Kidney epithelial cell (primary cell): ENCODE data around the gene SNX5. TPM values are rescaled to one million over a fixed set of nuclear protein-coding genes. Genes with fewer than 3 reads are reported as not detected.

ENCODE experiments used
- DNase-seq: peaks from one replicate; pipeline ENCODE4 v3.0.0-alpha.2; 2010; ENCODE audit warnings: low read depth
- H3K27me3 ChIP-seq: 2 replicates; pipeline ENCODE4 v1.6.0; 2011; ENCODE audit warnings: low read length; ENCODE audit not compliant: control insufficient read depth, insufficient read depth
- H3K36me3 ChIP-seq: 2 replicates; pipeline ENCODE4 v1.5.1; 2011; ENCODE audit warnings: low read length; ENCODE audit not compliant: control insufficient read depth, insufficient read depth
- H3K4me3 ChIP-seq: 2 replicates; pipeline ENCODE4 v1.5.1; 2011; ENCODE audit warnings: low read depth, mild to moderate bottlenecking, control low read depth, low read length
- CTCF ChIP-seq: IDR thresholded peaks from 2 replicates; pipeline ENCODE4 v1.5.1; 2011; ENCODE audit warnings: mild to moderate bottlenecking, moderate library complexity, low read length, control low read depth, inconsistent platforms; ENCODE audit not compliant: insufficient read depth, poor library complexity, severe bottlenecking
- total RNA-seq: library from RNA; depleted of rRNA; stranded (reverse); fragments of >200 nt; gene quantifications from 2 replicates; pipeline ENCODE4 v1.2.3, GENCODE V29; 2015

SNX5 gene
- total RNA-seq, 1 donor from 2014 or later: 80.8 TPM

- Histone ChIP-seq H3K27me3 (no peaks in the 10 kb centered on the region), H3K36me3 (no peaks in the 10 kb centered on the region), H3K4me3 (no peak overlapping the region)
- no peak for TF ChIP-seq CTCF
- no peak for DNase-seq
These were observed 76.2 kb downstream of the SNX5 start for GRCh38 chr20:17892189-17892938.

Other genes starting within 250 kb of the SNX5 start
- 11.6 and 15.2 TPM in 2 replicates for gene MGME1, start 224 bp upstream of the SNX5 start, total RNA-seq
- gene OVOL2, start 89.1 kb upstream of the SNX5 start, total RNA-seq: 3.1 and 4.4 TPM in 2 replicates
- 11.7 and 14.5 TPM in 2 replicates for gene KAT14, start 169.1 kb upstream of the SNX5 start, total RNA-seq
- 11.3 and 11.4 TPM in 2 replicates for gene PET117, start 169.1 kb upstream of the SNX5 start, total RNA-seq